BJ (cell line): ENCODE measurements around the gene FCHO2. TPM values are rescaled to one million over a fixed set of nuclear protein-coding genes. Genes with fewer than 3 reads are reported as not detected.
A peak's percentile ranks its signal among the peaks of the same experiment; 100 is the strongest.

Experiments
- CTCF ChIA-PET: fragments of 350-600 bp; formaldehyde crosslinking; extraction: SDS; loops from one replicate; lab custom pipeline; 2021; ENCODE audit warnings: antibody characterized with exemption, inconsistent platforms; lab: Yijun Ruan, JAX
- POLR2A ChIA-PET: fragments of 300-600 bp; sonication (Branson Sonifier 250); formaldehyde crosslinking; extraction: SDS; loops from one replicate; lab custom pipeline; 2021; ENCODE audit warnings: antibody characterized with exemption; lab: Charles Lee
- DNase-seq: peaks from one replicate; pipeline ENCODE4 v3.0.0-alpha.2; 2011; ENCODE audit warnings: low read depth
- H3K27me3 ChIP-seq: 2 replicates; pipeline ENCODE4 v1.6.0; 2011; ENCODE audit warnings: low read length; ENCODE audit not compliant: control insufficient read depth, insufficient read depth
- H3K36me3 ChIP-seq: 2 replicates; pipeline ENCODE4 v1.5.1; 2011; ENCODE audit warnings: low read length; ENCODE audit not compliant: control insufficient read depth, insufficient read depth
- H3K4me3 ChIP-seq: 2 replicates; pipeline ENCODE4 v1.5.1; 2011; ENCODE audit warnings: low read depth, mild to moderate bottlenecking, control low read depth, low read length
- CTCF ChIP-seq: IDR thresholded peaks from 2 replicates; pipeline ENCODE4 v1.5.1; 2011; ENCODE audit warnings: low read depth, mild to moderate bottlenecking, control low read depth, inconsistent platforms, low read length, moderate library complexity; ENCODE audit not compliant: insufficient read depth
- polyA plus RNA-seq: library from polyadenylated mRNA; depleted of rRNA; stranded (reverse); fragments of >200 nt; gene quantifications from 2 replicates; pipeline ENCODE4 v1.2.3, GENCODE V29; 2011

Gene FCHO2
- polyA plus RNA-seq, 1 experiment, result 15.7 TPM

- Histone ChIP-seq H3K4me3 (no peak overlapping the region), H3K27me3 (no peaks in the 10 kb centered on the region), H3K36me3 (no peaks in the 10 kb centered on the region)
- ChIA-PET POLR2A (interaction anchor here (0.6 kb wide), 1 partner anchor 18 kb away, joined by 3 read pairs; no protein-coding TSS in a partner anchor), CTCF (interaction anchor here (0.8 to 1.4 kb wide), 5 partner anchors 9 to 187 kb away, joined by 3 to 4 read pairs (median 3); no protein-coding TSS in a partner anchor)
- TF ChIP-seq CTCF, result no peak
- no peak for DNase-seq
Observed at GRCh38 chr5:73135021-73135420, 179.2 kb downstream of the FCHO2 start.

- CTCF ChIA-PET, result interaction anchor here (0.8 to 1.8 kb wide), 9 partner anchors 8 to 186 kb away, joined by 3 to 5 read pairs (median 3); no protein-coding TSS in a partner anchor
- Histone ChIP-seq H3K27me3 (no peaks in the 10 kb centered on the region), H3K4me3 (no peak overlapping the region), H3K36me3 (no peaks in the 10 kb centered on the region)
- peak; percentile 70 for TF ChIP-seq CTCF
- DNase-seq, result no peak
- POLR2A ChIA-PET, result interaction anchor here (0.6 kb wide), 1 partner anchor 19 kb away, joined by 3 read pairs; no protein-coding TSS in a partner anchor
Observed at GRCh38 chr5:73135429-73136054, 179.7 kb downstream of the FCHO2 start.

GRCh38 chr5:73136055-73136562 lies 180.3 kb downstream of the FCHO2 start:
- H3K27me3 ChIP-seq, result no peaks in the 10 kb centered on the region
- no peak for DNase-seq
- CTCF ChIA-PET, result interaction anchor here (1.0 to 1.8 kb wide), 6 partner anchors 10 to 156 kb away, joined by 3 to 5 read pairs (median 4); no protein-coding TSS in a partner anchor
- POLR2A ChIA-PET, result no interaction called here
- no peak for TF ChIP-seq CTCF
- H3K4me3 ChIP-seq, result no peak overlapping the region
- H3K36me3 ChIP-seq, result no peaks in the 10 kb centered on the region

GRCh38 chr5:73137563-73138530 lies 182.0 kb downstream of the FCHO2 start:
- POLR2A ChIA-PET, result no interaction called here

More at GRCh38 chr5:73137563-73138530, 182.0 kb downstream of the FCHO2 start:
- Histone ChIP-seq H3K36me3 (no peaks in the 10 kb centered on the region), H3K27me3 (no peaks in the 10 kb centered on the region), H3K4me3 (no peak overlapping the region)
- DNase-seq, result no peak
- CTCF ChIA-PET, result interaction anchor here (0.7 to 1.4 kb wide), 4 partner anchors 22 to 314 kb away, joined by 3 read pairs; no protein-coding TSS in a partner anchor
- no peak for TF ChIP-seq CTCF
